AG08395 (cell line): ENCODE data around the gene FNDC5.
"Not testable (repeated sequence)": the region's sequence is repeated elsewhere in the genome, so short reads cannot be mapped to it uniquely, and the experiment has no call there.

Source experiments
- DNase-seq: peaks from one replicate; pipeline ENCODE4 v3.0.0; 2012; ENCODE audit warnings: mixed read lengths, low spot score

FNDC5 gene

DNA sequence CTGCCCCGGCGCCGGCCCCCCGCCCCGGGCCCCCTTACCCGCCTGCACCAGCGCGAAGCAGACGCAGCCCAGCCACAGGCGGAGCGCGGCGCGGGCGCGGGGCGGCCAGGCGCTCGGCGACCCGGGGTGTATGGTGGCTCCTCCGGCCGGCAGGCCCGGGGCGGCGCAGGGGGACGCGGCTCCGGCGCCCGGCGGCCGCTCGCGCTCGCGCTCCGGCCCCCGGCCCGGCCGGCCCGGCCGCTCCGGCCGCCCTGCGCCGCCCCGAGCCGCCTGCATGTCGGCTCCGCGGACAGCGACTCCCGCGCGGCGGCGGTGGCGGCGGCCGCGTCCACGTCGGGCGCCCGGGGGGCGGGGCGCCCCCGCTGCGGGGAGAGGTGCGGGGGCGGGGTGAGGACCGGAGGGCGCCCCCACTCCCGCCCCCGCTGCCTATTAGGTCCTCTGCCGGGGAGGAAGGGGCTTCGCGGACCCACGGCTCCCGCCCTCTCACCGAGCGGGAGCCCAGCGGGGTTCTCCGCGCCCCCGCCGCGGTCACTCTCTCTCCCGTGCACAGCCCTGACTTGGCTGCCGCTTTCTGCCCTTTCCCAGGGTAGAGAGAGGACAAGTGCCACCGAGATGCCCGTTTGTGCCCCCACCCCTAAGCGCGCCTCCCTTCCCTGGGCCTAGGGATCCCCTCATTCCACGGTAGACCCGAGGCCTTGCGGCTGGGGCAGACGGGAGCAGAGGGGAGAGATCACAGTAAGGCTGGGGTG lies at the start of gene FNDC5:
FNDC5 (minus strand) TSS at position 298 of the 749 bp plus-strand sequence.
- DNase-seq: peak; percentile 55

DNA sequence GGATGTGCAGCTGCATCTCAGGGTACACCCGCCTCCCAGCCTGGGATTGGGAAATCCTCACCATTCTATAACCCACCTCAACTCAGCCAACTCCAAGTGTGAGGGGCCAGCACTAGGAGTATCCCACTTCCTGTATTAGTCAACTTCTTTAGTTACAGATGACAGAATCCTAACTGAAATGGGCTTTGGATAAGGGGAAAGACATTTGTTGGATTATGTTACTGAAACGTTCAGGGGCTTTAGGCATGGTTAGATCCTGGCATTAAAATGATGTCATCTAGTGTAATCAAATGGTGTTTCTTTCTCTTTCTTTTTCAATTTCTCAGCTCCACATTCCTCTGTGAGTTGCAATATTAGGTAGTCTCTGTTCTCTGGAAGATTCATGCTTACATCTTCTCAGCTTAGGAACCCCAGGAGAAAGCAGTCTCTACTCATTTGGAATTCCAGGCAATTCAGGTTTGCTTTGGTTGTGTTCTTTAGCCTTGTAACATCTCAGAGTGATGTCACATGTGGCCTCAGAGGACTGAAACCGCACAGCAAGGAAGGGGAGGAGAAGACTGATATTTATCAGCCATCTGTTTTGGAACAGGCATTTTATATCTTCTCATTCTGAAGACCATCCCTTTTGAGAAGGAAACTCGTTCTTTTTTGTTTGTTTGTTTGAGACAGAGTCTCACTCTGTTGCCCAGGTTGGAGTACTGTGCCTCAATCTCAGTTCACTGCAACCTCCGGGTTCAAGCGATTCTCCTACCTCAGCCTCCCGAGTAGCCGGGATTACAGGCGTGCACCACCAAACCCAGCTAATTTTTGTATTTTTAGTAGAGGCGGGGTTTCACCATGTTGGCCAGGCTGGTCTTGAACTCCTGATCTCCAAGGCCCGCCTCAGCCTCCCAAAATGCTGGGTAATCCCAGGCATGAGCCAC lies 49.4 kb upstream of the FNDC5 start:
- peak; percentile 50 for DNase-seq

DNA sequence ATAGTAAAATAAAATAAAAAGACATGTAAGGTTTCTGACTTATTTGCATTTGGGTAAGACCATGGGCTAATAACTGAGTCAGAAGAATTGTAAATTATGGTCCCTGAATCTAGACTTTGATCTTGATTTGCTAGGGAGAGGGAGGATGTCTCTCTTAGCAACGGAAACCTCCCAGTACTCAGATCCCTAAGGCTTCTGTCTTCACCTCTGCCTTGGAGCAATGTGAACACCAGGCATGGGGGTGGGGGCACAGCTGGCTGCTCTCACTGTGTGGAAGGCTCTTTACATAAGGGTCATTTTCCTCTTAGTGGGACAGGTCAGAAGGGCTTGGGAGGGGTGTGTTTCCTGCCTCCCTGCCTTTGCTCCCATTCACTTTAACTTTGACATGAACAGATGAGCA lies 47.5 kb upstream of the FNDC5 start:
- no peak for DNase-seq

DNA sequence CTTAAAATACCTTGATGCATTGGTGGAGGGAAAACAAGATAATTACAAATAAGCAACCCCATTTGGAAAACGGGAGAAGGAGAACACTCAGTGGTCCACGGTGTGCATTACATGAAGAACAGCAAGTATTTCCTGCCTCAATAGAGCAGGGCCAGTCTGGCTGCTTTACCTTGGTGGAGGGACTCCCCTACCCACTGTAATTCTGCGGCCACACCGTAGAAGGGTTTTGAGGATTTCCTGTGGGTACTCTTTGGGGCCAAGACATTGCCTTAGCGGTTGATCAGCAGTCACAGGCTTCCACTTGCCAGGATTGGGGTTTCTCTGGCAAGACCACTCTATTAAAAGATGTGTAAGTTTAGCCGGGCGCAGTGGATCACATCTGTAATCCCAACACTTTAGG lies 46.8 kb upstream of the FNDC5 start:
- DNase-seq: no peak

DNA sequence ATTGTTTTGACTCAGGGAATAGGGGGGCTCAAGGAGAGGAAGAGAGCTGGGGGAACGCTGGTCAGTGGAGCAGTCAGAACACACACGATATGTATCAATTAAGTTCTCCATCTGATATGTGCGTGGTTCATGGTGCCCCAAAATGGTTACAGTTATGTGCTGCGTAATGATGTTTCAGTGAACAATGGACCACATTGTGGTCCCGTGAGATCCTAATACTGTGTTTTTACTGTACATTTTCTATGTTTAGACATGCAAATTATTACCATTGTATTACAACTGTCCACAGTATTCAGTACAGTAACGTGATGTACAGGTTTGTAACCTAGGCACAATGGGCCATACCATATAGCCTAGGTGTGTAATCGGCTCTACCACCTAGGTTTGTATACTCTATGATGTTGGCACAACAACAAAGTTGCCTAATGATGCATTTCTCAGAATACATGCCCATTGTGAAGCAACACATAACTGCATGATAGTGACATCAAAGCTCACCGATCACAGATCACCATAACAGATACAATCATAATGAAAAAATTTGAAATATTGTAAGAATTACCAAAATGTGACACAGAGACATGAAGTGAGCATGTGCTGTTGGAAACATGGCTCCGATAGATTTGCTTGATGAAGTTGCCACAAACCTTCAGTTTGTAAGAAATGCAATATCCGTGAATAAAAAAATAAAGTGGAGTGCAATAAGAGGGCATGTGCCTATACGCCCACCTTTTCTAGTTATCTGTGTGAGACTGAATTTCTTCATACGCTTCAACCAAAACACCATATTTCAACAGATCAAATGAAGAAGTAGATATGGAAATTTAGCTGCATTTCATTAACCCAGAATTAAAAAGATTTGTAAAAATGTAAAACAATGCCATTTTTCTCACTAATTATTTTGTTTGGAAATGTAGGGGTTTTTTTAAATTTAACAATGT lies 45.3 kb upstream of the FNDC5 start:
- no peak for DNase-seq

DNA sequence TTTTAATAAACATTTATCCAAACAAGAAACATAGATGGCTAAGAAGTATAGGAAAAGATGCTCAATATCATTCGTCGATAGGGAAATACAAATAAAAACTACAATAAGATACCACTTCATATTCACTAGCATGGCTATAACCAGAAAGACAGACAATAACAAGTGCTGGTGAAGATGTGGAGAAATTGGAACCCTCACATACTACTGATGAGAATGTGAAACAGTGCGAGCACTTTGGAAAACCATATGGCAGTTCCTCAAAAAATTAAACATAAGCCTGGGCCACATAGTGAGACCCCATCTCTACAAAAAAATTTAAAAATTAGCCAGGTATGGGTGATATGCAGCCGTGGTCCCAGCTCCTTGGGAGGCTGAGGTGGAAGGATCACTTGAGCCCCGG lies 39.6 kb upstream of the FNDC5 start:
- DNase-seq: no peak

DNA sequence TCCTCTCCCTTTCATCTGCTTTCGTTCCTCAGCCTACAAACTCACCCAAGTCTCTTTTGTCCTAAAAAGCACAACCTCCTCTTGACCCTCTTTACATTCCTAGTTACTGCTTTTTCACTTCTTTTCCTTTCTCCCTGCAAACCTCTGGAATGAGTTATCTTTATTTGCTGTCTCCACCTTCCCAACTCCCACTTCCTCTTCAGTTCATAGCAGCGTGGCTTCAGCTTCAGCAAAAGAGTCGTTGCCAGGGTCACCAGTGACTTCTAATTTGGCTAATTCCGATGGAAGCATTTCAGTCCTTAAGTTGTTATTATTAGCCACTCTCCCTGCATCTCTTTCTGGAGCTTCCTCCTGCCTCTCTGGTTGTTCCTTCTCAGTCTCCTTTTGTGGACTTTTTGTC lies 36.7 kb upstream of the FNDC5 start:
- peak; percentile 50 for DNase-seq

DNA sequence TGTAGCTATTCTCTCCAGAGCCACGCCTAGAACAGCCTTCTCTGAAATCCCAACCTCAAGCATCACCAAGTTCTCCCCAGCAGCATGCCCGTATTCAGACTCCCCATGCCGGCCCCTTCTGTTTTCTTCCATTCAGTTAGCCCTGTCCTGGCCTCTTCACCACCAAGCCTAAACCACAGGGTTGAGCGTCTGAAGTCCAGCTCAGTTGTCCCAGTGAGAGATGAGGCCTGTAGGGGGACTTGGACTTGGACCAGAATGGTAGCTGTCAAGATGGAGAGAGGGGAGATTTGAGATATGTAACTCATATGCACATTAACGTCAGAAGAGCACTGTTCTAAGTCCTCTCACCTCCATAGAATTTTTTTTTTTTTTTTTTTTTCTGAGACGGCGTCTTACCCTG lies 35.9 kb upstream of the FNDC5 start:
- no peak for DNase-seq

DNA sequence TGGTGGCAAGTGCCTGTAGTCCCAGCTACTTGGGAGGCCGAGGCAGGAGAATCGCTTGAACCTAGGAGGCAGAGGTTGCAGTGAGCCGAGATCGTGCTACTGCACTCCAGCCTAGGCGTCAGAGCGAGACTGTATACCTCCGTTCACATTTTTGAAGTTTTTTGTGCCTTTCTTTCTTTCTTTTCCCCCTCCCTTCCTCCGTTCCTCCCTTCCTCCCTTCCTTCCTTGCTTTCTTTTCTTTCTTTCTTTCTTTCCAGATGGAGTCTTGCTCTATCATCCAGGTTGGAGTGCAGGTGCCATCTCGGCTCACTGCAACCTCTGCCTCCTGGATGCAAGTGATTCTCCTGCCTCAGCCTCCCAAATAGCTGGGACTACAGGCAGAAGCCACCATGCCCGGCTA lies 34.9 kb upstream of the FNDC5 start:
- DNase-seq: not testable (repeated sequence)

DNA sequence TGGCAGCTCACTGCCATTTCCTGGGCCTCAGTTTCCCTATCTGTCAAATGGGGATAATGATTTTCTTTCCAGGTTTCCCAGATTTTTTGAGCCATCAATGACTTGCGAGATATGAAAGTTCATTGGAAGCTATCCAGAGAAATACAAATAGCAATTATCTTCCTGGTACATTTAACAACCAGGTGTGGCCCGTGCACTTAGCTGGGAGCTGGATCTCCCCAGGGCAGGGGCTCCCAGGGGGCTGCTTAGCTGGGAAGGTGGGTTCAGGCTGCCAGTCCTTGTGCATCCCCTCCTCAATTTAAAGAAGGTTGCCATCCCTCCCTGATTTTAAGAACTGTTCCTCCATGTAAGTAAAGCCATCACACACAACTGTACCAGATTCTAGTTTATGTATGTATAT lies 34.1 kb upstream of the FNDC5 start:
- no peak for DNase-seq

DNA sequence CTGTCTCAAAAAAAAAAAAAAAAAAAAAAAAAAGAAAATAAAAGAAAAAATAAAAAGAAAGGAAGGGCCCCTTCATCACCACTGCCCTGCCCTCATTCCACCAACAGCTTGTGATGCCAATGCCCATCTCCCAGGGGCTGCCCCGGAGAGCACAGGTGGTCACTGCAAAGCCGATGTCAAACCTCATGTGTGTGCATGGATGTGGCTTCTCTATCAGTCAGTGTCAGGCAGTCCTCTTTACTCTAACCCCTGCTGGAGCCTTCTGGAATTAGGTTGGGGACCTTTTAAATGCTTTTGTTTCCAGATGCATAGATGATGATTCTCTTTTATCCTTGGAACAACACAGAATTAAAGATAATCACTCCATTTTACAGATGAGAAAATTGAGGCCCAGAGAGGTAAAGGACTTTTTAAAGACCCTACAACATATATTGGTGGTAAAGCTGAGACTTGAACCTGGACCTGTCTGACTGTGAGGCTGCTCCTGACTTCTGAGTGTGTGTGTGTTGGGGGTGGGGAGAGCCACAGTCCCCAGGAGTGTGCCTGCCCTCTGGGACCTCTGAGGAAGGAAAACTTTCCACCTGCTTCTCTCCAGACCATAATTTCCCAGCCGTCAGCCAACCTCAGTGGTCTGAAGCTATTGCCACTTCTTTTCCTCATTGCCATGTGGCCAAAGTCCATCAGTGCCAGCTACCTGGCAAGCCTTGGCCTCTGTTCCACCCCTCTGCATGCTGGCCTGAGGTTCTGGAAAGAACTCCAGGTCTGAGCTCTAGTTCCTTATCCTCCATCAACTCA lies 33.5 kb upstream of the FNDC5 start:
- DNase-seq: no peak

DNA sequence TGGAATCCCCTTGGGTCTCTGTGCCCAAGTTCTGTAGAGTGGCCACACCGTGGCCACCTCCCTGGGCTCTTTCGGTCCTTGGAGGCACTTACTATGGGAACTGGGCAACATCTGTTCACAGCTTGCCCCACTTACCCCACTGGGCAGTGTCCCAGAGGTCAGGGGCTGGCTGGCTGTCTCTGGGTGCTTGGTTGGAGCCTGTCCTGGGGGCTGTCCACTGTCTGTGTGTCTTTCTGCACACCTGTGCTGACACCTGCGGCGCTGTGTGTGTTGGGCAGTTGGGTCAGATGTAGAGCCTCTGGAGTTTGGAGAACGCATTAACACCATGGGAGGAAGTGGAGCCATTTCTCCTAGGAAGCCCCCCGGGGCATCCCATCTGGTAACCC lies 31.8 kb upstream of the FNDC5 start:
- no peak for DNase-seq

DNA sequence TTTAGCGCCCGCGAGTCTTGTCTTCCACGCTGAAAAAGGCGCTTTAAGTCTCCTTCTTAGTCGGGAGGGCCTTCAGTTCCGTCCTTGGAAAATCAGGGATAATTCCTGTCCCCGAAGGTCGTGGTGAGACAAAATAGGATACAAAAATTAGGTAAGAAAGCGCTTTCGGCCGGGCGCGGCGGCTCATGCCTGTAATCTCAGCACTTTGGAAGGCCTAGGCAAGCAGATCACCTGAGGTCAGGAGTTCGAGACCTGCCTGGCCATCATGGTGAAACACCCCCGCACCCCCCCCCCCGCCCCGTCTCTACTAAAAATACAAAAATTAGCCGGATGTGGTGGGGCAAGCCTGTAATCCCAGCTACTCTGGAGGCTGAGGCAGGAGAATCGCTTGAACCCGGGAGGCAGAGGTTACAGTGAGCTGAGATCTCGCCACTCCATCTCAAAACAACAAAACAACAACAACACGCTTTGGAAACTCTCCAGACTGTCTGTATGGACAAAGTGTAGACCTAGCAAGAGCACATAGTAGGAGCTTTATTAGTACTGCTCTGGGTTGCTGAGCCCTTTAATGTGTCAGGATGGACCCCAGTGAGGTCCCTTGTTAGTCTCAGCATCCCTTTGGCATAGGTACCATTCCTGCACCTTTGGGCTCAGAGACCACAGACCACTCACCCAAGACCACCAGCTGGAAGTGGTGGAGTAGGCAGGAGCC lies 31.3 kb upstream of the FNDC5 start:
- no peak for DNase-seq

DNA sequence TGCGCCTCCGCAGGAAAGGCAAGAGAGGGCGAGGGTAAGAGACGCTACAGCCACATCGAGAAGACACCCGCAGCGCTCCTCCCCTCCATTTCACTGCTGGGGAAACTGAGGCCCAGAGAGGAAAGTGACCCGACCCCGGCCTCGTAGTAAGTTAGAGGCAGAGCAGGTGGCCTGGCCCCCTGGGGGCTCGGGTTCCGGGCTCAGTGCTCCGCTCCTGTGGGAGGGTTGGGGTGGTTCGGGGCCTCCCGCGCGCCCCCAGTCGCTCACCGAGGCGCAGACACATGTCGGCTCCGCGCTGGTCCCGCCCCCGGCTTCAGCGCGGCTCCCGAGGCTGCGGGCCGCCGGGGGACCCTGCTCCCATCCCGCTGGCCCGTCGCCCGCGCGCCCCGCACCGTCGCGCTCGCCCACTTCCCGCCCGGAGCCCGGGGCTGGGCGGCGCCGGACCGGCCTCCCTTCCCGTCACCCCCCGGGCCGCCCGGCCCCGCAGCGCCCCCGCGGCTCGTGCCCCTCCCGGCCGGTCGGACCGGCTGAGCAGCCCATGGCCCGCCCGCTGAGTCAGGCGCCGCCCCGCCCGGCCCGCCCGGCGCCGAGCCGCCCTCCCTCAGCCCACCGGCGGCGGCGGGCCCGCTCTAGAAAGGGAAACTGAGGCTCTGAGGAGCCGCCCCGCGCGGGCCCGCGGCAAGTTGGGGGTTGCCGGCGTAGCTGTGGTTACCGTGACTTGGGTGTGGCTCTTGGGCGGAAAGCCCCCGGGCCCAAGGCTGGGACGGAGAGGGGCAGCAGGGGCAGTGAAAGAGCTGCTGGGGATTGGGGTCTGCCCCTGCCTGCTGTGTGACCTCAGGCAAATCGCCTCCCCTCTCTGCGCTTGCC lies 30.5 kb upstream of the FNDC5 start, which contains the start of gene TMEM54:
TMEM54 (minus strand) TSS at position 434 of the 867 bp plus-strand sequence; CDS start at position 283, 151 bp downstream.
- peak; percentile 64 for DNase-seq

DNA sequence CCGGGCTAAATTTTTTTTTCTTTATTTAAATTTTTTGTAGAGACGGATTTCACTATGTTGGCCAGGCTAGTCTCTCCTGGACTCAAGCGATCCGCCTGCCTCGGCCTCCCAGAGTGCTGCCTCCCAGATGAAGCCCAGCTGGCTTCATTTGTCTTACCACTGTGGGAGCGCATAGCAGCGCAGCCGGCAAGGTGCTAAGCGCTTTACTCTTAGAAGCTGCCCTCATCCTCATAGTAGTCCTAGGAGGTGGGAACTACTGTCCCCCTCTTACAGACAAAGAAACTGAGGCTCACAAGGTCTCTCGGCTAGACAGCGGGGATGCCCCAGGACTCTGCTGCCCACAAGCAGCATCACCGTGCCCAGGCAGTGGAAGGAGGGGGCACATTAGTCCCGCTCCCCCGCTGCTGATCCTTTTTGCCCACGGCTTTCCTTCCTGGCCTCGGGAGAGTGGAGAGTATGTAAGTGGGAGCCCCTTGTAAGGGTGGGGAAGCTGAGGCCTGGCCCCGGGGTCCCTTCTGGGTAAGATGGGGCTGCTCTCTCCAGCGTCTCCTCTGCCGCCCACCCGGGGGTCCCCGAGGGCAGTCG lies 29.8 kb upstream of the FNDC5 start:
- no peak for DNase-seq

DNA sequence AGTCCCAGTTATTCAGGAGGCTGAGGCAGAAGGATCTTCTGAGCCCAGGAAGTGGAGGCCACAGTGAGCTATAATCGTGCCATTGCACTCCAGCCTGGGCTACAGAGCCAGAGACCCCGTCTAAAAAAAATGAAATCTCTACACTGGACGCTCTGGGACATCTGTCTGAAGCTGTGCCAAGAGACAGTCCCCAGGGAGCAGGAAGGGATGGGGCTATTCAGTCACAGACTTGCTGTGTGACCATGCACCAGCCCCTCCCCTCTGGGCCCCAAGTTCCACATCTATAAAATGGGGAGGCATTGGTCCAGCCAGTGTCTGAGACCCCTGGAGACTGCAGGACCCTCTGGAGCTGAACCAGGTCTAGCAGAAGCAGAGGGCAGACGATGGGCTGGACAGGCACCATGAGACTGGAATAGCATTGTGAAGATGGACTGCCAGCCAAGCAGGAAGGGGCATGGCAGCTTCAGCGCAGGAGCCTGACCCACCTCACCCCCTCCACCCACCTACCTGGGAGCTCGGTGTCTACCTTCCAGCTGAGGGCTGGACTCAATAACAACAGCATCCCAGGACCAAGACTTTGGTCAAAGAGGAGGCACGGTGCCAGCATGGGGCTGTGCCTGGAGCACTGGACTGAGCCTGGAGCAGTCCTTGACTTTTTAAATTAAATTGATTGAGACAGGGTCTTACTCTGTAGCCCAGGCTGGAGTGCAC lies 29.0 kb upstream of the FNDC5 start:
- no peak for DNase-seq

DNA sequence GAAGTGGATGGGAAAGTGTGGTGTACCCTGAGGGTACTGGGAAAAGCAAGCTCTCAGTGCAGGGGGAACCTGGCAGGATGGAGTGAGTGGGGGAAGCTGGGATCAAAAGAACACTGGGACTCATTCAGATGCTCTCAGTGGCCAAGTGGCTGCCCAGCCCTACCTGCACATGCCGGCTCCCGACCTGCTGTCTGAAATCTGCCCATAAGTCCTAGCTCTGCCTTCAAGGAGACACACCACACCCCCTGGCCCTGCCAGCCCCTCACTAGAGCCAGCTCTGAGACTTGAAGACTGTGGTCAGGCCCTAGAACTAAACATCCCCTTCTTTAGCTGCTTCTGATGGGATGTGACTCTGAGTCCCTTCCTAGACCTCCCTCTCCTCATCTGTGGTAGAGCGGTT lies 28.2 kb upstream of the FNDC5 start:
- no peak for DNase-seq

DNA sequence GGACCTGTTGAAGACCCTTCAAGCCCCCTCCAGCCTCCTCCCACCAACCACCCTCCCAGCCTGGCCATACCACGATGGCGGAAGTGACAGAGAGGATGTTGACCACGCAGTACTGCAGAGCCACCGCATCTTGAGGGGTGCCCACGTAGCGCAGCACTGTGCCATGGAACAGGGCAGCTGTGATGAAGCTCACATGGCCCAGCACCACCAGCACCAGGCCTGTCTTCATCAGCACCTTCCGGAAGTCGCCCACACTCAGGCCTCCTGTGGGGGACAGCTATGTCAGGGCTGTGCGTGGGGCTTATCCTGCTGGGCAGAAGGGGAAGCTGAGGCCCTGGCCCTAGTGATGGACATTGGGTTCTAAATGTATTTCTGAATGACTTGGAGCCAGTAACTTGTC lies 27.3 kb upstream of the FNDC5 start:
- no peak for DNase-seq
